ENCODE data around the gene SNAI3.

- TF ChIP-seq CTCF (IDR thresholded peaks at IDR 0.05) = no peak
- TF ChIP-seq POLR2A (IDR thresholded peaks at IDR 0.05) = no peak
Measured at GRCh38 chr16:88655733-88656281, 30.5 kb downstream of the SNAI3 start.

Measured in Peyer's patch (tissue), 4 donors.